ENCODE data around the gene PPM1A. TPM values are rescaled to one million over a fixed set of nuclear protein-coding genes. Genes with fewer than 3 reads are reported as not detected.

PPM1A gene
- total RNA-seq, 2 experiments from 2014 or later: 45.8 to 54.4 TPM

DNA sequence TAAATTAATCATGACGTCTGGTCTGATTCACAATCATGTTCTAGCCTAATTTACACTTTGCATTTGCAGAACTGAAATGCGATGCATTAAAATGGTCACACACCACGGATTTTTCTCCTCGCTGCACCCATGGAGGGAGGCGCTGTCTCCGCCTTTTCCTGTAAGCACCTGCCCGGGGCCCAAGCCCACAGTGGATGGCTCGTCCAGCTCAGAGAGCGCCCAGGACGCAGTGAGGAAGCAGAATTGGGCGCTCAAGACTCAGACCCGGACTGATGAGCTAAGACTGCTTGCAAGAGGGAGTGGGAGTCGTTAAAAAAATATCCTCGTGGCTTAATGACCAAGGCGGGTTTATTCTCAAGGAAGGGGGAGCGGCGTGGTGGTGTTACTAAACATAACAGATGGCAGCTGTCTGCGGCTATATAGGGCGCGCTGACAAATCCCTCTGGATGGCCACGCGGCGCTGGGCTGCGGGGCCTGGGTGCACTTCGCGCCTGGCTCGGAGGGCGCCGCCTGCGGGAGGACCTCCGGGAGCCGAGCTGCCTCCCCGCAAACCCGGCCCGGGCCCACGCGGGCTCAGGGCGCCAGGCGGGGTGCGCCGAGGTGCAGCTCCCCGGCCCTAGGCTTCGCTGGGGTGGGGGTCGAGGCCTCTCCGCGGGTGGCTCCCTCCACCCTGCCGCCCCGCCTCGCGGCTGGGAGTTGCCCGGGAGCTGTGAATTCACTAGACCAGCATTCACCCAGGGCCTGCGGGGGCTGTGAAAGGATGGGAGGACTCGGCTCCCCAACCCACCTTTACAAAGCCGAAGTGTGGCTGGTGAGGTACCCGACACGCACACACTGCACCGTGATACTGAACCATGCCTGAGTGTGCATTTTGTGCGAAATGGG, 78.7 kb downstream of the PPM1A start:
- POLR2A ChIA-PET: interaction anchor here (0.6 to 2.2 kb wide), 3 partner anchors 24 to 244 kb away, joined by 3 to 28 read pairs (median 4); partner anchors contain the start of gene PPM1A
- Mint-ChIP-seq H3K36me3 (peaks cover 2% of the 10 kb centered on the region), H3K4me1 (peaks cover 25% of the 10 kb centered on the region), H3K27ac (peak overlapping the region; percentile 91), H3K4me3 (peak overlapping the region; percentile 94), H3K9me3 (no peaks in the 10 kb centered on the region), H3K27me3 (peaks cover 13% of the 10 kb centered on the region)
- peak; percentile 50 for ATAC-seq (ENCODE audit: low read depth)
- peak; percentile 68 for DNase-seq

- Mint-ChIP-seq H3K36me3 (peaks cover 2% of the 10 kb centered on the region), H3K27ac (no peak overlapping the region), H3K4me1 (peaks cover 32% of the 10 kb centered on the region), H3K9me3 (no peaks in the 10 kb centered on the region), H3K4me3 (no peak overlapping the region), H3K27me3 (peaks cover 22% of the 10 kb centered on the region)
- no peak for ATAC-seq (ENCODE audit: low read depth)
- DNase-seq: no peak
- POLR2A ChIA-PET: interaction anchor here (2.2 kb wide), 1 partner anchor 80 kb away, joined by 28 read pairs; the partner anchor contains the start of gene PPM1A
Measured at GRCh38 chr14:60328583-60328982, 79.6 kb downstream of the PPM1A start.

DNA sequence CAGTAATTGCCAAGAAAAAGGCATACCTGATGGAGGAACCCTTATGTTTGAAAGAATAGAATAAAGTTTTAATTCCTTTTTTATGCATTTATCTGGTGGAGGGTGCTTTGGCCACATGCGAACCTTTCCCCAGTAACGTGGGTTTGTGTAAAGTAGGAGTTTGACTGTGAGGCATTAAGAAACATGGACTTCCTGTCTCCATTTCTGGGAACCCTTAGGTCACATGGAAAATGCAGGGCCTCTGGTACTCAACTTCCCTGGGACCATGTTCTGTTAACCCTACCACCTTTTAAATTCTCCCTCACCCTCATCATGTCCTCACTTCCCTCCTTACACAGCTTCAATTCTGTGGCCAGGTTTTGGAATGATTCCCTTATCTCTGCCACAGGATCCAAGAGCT, 80.3 kb downstream of the PPM1A start:
- DNase-seq: no peak
- Mint-ChIP-seq H3K27ac (no peak overlapping the region), H3K36me3 (peaks cover 2% of the 10 kb centered on the region), H3K9me3 (no peaks in the 10 kb centered on the region), H3K4me3 (no peak overlapping the region), H3K4me1 (peaks cover 32% of the 10 kb centered on the region), H3K27me3 (peaks cover 28% of the 10 kb centered on the region)
- POLR2A ChIA-PET: interaction anchor here (3.9 kb wide), 1 partner anchor 81 kb away, joined by 34 read pairs; the partner anchor contains the start of gene PPM1A
- no peak for ATAC-seq (ENCODE audit: low read depth)

DNA sequence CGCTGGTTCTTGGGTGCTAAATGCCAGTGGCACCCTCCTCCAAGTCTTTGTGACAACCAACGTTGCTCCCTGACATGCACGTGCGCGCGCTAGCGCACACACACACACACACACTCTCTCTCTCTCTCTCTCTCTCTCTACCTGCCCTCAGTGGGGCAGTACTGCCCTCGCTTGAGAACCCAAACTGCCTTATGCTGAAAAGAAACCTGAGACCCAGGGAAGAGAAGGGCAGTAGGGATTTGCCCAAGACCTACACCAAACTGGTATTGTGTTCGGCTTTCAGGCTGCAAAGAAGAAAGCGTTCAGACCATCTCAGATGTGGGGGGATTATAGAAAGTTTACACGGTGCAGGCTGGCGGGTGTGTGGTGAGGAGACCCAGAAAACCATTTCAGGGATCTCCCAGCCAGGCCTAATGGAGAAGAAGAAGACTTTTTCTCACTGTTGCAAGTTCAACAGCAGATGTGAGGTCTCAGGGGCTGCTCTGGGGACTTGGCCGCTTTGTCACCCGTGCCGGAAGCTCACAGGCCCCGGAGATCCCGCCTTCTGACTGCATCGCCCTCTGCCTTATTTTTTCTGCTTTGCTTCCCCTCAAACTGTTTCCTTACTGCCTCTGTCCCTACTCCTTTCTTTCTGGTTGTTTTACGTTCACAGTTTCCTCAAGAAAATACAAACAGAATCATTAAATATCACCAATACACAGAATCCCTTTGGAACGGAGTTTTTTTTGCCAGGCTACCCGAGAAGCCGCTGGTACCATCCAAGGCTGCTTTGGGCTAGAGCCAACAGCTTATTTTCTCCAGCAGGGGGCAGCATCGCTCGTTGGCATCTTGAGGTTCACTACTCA, 82.4 kb downstream of the PPM1A start:
- POLR2A ChIA-PET: interaction anchor here (0.7 to 3.9 kb wide), 4 partner anchors 16 to 83 kb away, joined by 3 to 34 read pairs (median 4); partner anchors contain the start of gene PPM1A
- no peaks in the 10 kb centered on the region for H3K9me3 Mint-ChIP-seq
- ATAC-seq (ENCODE audit: low read depth) (peak; percentile 85), DNase-seq (peak; percentile 74)
- H3K27me3 Mint-ChIP-seq: peaks cover 28% of the 10 kb centered on the region
- peak overlapping the region; percentile 98 for H3K27ac Mint-ChIP-seq
- peak overlapping the region; percentile 94 for H3K4me3 Mint-ChIP-seq
- H3K4me1 Mint-ChIP-seq: peaks cover 30% of the 10 kb centered on the region
- H3K36me3 Mint-ChIP-seq: peaks cover 2% of the 10 kb centered on the region

DNA sequence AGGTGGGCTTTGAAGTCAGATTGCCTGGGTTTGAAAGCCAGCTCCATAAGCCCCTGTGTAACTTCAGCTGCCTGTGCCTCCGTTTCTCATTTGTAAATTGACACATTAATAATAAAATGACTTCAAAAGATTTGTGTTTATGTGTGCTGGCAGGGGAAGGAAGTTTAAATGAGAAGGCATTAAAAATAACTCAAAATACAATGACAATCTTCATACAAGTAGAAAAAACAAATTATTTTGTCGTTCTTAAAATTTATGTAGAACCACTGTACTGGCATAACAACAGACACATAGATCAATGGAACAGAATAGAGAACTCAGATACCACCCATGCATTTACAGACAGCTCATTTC, 83.0 kb downstream of the PPM1A start:
- peaks cover 26% of the 10 kb centered on the region for H3K27me3 Mint-ChIP-seq

DNA sequence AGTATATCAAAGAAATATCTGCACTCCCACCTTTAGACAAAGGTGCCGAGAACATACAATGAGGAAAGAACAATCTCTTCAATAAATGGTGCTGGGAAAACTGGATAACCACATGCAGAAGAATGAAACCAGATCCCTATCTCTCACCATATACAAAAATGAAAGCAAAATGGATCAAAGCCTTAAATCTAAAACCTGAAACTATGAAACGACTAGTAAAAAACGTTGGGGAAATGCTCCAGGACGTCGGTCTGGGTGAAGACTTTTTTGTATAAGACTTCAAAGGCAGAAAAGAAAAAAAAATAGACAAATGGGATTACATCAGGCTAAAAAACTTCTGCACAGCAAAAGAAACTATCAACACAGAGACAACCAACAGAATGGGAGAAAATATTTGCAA, 83.8 kb downstream of the PPM1A start:
- Mint-ChIP-seq H3K36me3 (no peaks in the 10 kb centered on the region), H3K27ac (no peak overlapping the region), H3K4me1 (peaks cover 23% of the 10 kb centered on the region), H3K4me3 (peak overlapping the region; percentile 62), H3K27me3 (peaks cover 25% of the 10 kb centered on the region), H3K9me3 (no peaks in the 10 kb centered on the region)
- DNase-seq (no peak), ATAC-seq (ENCODE audit: low read depth) (no peak)
- POLR2A ChIA-PET: interaction anchor here (1.2 to 3.9 kb wide), 3 partner anchors 15 to 85 kb away, joined by 4 to 34 read pairs (median 5); partner anchors contain the start of gene PPM1A

More for the DNA sequence above, 83.0 kb downstream of the PPM1A start:
- POLR2A ChIA-PET: interaction anchor here (1.2 to 3.9 kb wide), 3 partner anchors 16 to 84 kb away, joined by 4 to 34 read pairs (median 5); partner anchors contain the start of gene PPM1A
- peak overlapping the region; percentile 98 for H3K27ac Mint-ChIP-seq
- DNase-seq: no peak
- H3K4me1 Mint-ChIP-seq: peaks cover 29% of the 10 kb centered on the region
- peaks cover 2% of the 10 kb centered on the region for H3K36me3 Mint-ChIP-seq
- H3K9me3 Mint-ChIP-seq: no peaks in the 10 kb centered on the region
- H3K4me3 Mint-ChIP-seq: peak overlapping the region; percentile 94
- ATAC-seq (ENCODE audit: low read depth): no peak

DNA sequence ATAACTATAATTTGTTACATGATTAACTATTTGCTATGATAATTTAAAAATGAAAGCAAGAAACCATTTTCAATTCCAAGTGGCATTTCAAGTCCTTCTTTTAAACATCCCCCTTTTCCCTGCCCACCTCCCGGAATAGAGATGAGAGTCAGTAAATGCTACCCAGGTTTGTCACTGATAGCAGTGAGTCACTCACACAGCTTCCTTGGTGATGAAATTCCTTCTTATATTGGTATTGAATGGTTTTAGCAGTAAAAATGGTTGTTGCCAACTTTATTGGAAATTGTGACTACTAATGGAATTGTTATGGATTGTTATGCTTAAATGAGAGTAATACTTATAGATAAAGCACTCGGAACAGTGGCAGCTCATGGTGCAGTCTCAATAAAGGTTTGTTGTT, 90.5 kb downstream of the PPM1A start:
- peaks cover 6% of the 10 kb centered on the region for H3K4me1 Mint-ChIP-seq
- H3K27me3 Mint-ChIP-seq: peaks cover 13% of the 10 kb centered on the region
- H3K9me3 Mint-ChIP-seq: no peaks in the 10 kb centered on the region
- no peak overlapping the region for H3K27ac Mint-ChIP-seq
- no peak for ATAC-seq (ENCODE audit: low read depth)
- no peak for DNase-seq
- H3K4me3 Mint-ChIP-seq: no peak overlapping the region
- POLR2A ChIA-PET: no interaction called here
- H3K36me3 Mint-ChIP-seq: peaks cover 2% of the 10 kb centered on the region

- ATAC-seq (ENCODE audit: low read depth) (no peak), DNase-seq (no peak)
- Mint-ChIP-seq H3K4me1 (peaks cover 7% of the 10 kb centered on the region), H3K4me3 (no peak overlapping the region), H3K36me3 (peaks cover 2% of the 10 kb centered on the region), H3K27me3 (peaks cover 5% of the 10 kb centered on the region), H3K9me3 (no peaks in the 10 kb centered on the region), H3K27ac (no peak overlapping the region)
- POLR2A ChIA-PET: no interaction called here
Measured at GRCh38 chr14:60343571-60344071, 94.6 kb downstream of the PPM1A start.

GRCh38 chr14:60344751-60345150, 95.7 kb downstream of the PPM1A start:
- no peak overlapping the region for H3K27ac Mint-ChIP-seq
- POLR2A ChIA-PET: no interaction called here
- no peak for DNase-seq
- H3K4me1 Mint-ChIP-seq: peaks cover 7% of the 10 kb centered on the region
- peaks cover 2% of the 10 kb centered on the region for H3K36me3 Mint-ChIP-seq
- H3K9me3 Mint-ChIP-seq: no peaks in the 10 kb centered on the region
- peaks cover 5% of the 10 kb centered on the region for H3K27me3 Mint-ChIP-seq
- no peak for ATAC-seq (ENCODE audit: low read depth)
- H3K4me3 Mint-ChIP-seq: no peak overlapping the region

- DNase-seq (no peak), ATAC-seq (ENCODE audit: low read depth) (no peak)
- Mint-ChIP-seq H3K4me1 (peaks cover 7% of the 10 kb centered on the region), H3K27ac (no peak overlapping the region), H3K36me3 (peaks cover 2% of the 10 kb centered on the region), H3K9me3 (no peaks in the 10 kb centered on the region), H3K4me3 (no peak overlapping the region), H3K27me3 (peaks cover 11% of the 10 kb centered on the region)
- POLR2A ChIA-PET: no interaction called here
Measured at GRCh38 chr14:60346706-60347105, 97.7 kb downstream of the PPM1A start.

DNA sequence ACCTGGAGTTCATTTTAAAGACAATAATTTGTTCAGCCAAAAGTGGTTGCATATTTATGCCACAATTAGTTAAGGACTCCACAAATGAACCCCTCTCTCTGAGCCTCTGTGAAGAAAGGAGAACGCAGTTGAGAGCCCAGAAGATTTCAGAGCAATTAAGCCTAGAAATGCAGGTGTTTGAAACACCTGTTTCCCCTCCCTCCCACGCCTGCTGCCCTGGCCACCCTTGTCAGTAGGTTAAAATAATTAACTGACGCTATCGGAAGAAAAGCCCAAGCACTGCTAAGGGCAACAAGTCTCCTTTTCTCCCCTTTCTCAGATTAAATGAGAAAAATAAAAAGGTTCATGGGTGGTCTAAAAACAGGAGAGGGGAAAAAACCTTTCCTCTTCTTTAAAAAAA, 99.2 kb downstream of the PPM1A start:
- Mint-ChIP-seq H3K9me3 (no peaks in the 10 kb centered on the region), H3K4me3 (no peak overlapping the region), H3K36me3 (peaks cover 2% of the 10 kb centered on the region), H3K27me3 (peaks cover 18% of the 10 kb centered on the region), H3K4me1 (peaks cover 7% of the 10 kb centered on the region), H3K27ac (no peak overlapping the region)
- DNase-seq (no peak), ATAC-seq (ENCODE audit: low read depth) (no peak)
- POLR2A ChIA-PET: interaction anchor here (1.0 kb wide), 1 partner anchor 16 kb away, joined by 4 read pairs; no protein-coding TSS in a partner anchor
